ENCODE data around the gene MFRP.

The MFRP gene

DNA sequence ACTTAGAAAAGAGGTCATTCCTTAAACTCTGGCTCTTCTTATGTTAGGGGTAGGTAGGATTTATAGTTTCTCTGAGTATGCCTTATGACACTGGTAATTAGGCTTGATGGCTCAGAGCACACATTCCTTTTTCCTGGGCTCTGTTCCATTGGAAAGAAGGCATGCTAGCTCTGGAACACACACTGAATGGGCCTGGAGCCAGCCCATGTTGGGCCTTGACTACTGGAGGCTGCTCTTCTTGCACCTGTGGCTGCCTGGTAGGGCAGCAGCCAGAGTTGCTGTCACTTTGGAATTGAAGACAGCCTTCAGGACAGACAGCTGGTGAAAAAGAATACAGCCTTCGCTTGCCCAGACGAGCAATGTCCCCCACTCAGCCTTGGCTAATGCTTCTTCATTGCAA is 47.8 kb downstream of the MFRP start:
- Histone ChIP-seq H3K4me2 (ENCODE audit: low read length) (no peak overlapping the region), H3K9ac (no peak overlapping the region), H2AFZ (no peak overlapping the region), H3K27me3 (ENCODE audit: control insufficient read depth, insufficient read depth, low read length) (no peaks in the 10 kb centered on the region), H3K79me2 (no peaks in the 10 kb centered on the region), H3K4me1 (no peaks in the 10 kb centered on the region), H3K4me3 (ENCODE audit: low read depth, low read length) (no peak overlapping the region), H3K9me3 (ENCODE audit: control insufficient read depth, low read length) (no peaks in the 10 kb centered on the region), H3K36me3 (ENCODE audit: control insufficient read depth, insufficient read depth, low read length) (no peaks in the 10 kb centered on the region), H3K27ac (no peak overlapping the region)
- no peak for TF ChIP-seq CTCF (IDR thresholded peaks at IDR 0.05)

GRCh38 chr11:119297938-119298337 is 48.6 kb downstream of the MFRP start:
- Histone ChIP-seq H3K4me1 (no peaks in the 10 kb centered on the region), H3K4me3 (ENCODE audit: low read depth, low read length) (no peak overlapping the region), H3K79me2 (no peaks in the 10 kb centered on the region), H3K27me3 (ENCODE audit: control insufficient read depth, insufficient read depth, low read length) (no peaks in the 10 kb centered on the region), H3K27ac (no peak overlapping the region), H3K4me2 (ENCODE audit: low read length) (no peak overlapping the region), H2AFZ (no peak overlapping the region), H3K9ac (no peak overlapping the region), H3K36me3 (ENCODE audit: control insufficient read depth, insufficient read depth, low read length) (no peaks in the 10 kb centered on the region), H3K9me3 (ENCODE audit: control insufficient read depth, low read length) (no peaks in the 10 kb centered on the region)
- no peak for TF ChIP-seq CTCF (IDR thresholded peaks at IDR 0.05)

- TF ChIP-seq CTCF (IDR thresholded peaks at IDR 0.05): no peak
- Histone ChIP-seq H3K9me3 (ENCODE audit: control insufficient read depth, low read length) (no peaks in the 10 kb centered on the region), H3K9ac (no peak overlapping the region), H3K27ac (no peak overlapping the region), H3K36me3 (ENCODE audit: control insufficient read depth, insufficient read depth, low read length) (no peaks in the 10 kb centered on the region), H3K79me2 (no peaks in the 10 kb centered on the region), H3K4me3 (ENCODE audit: low read depth, low read length) (no peak overlapping the region), H3K4me2 (ENCODE audit: low read length) (no peak overlapping the region), H2AFZ (no peak overlapping the region), H3K4me1 (no peaks in the 10 kb centered on the region), H3K27me3 (ENCODE audit: control insufficient read depth, insufficient read depth, low read length) (no peaks in the 10 kb centered on the region)
Measured at GRCh38 chr11:119295178-119295577, 51.3 kb downstream of the MFRP start.

DNA sequence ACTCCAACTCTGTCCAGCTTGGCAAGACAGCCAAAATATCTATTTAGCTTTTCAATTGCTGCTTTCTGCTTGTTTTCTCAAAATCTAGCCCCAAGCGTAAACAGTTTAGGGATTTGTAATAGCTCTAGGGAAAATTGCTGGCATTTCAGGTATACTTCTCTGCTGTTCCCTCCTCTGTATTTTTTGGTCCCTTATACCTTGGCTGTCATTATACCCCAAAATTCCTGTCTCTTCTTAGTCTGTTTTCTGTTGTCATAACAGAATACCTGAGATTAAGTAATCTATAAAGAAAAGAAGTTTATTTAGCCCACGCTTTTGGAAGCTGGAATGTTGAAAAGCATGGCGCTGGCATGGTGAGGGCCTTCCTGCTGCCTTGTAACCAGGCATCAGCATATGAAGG is 53.0 kb downstream of the MFRP start:
- no peak overlapping the region for H3K9ac ChIP-seq
- H3K4me3 ChIP-seq (ENCODE audit: low read depth, low read length): no peak overlapping the region
- H3K27ac ChIP-seq: no peak overlapping the region
- H3K4me1 ChIP-seq: no peaks in the 10 kb centered on the region
- TF ChIP-seq CTCF (IDR thresholded peaks at IDR 0.05): no peak
- H2AFZ ChIP-seq: no peak overlapping the region
- no peaks in the 10 kb centered on the region for H3K9me3 ChIP-seq (ENCODE audit: control insufficient read depth, low read length)
- H3K79me2 ChIP-seq: no peaks in the 10 kb centered on the region
- H3K4me2 ChIP-seq (ENCODE audit: low read length): no peak overlapping the region
- no peaks in the 10 kb centered on the region for H3K36me3 ChIP-seq (ENCODE audit: control insufficient read depth, insufficient read depth, low read length)
- H3K27me3 ChIP-seq (ENCODE audit: control insufficient read depth, insufficient read depth, low read length): no peaks in the 10 kb centered on the region

DNA sequence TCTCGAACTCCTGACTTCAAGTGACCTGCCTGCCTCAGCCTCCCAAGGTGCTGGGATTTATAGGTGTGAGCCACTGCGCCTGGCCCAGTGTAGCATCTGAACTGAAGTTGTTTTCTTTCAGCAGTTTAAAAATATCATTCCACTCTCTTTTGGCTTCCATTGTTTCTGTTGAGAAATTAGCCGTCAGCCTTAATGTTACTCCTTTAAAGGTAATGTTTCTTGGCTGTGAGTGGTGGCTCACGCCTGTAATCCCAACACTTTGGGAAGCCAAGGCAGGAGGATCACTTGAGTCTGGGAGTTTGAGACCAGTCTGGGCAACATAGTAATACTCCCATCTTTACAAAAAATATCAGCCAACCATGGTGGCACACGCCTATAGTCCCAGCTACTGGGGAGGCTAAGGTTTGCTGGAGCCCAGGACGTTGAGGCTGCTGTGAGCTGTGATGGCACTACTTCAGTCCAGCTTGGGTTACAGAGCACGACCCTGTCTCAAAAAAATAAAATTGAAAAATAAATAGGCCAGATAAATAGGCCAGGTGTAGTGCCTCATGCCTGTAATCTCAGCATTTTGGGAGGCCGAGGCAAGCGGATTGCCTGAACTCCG is 55.5 kb downstream of the MFRP start:
- H3K27ac ChIP-seq: no peak overlapping the region
- H3K4me1 ChIP-seq: peaks cover 6% of the 10 kb centered on the region
- H3K36me3 ChIP-seq (ENCODE audit: control insufficient read depth, insufficient read depth, low read length): no peaks in the 10 kb centered on the region
- no peaks in the 10 kb centered on the region for H3K79me2 ChIP-seq
- H3K9ac ChIP-seq: no peak overlapping the region
- no peak overlapping the region for H2AFZ ChIP-seq
- no peaks in the 10 kb centered on the region for H3K9me3 ChIP-seq (ENCODE audit: control insufficient read depth, low read length)
- TF ChIP-seq CTCF (IDR thresholded peaks at IDR 0.05): no peak
- H3K27me3 ChIP-seq (ENCODE audit: control insufficient read depth, insufficient read depth, low read length): no peaks in the 10 kb centered on the region
- H3K4me3 ChIP-seq (ENCODE audit: low read depth, low read length): no peak overlapping the region
- no peak overlapping the region for H3K4me2 ChIP-seq (ENCODE audit: low read length)

Measured in parathyroid adenoma (tissue), 2 donors.